NCI-H526 (cell line): ENCODE data around the gene RCAN3.
"Not testable (repeated sequence)": the region's sequence is repeated elsewhere in the genome, so short reads cannot be mapped to it uniquely, and the experiment has no call there.

Source experiments
- DNase-seq, 2 experiments: peaks; one replicate each; lab custom pipeline; 2025; lab: John Stamatoyannopoulos, UW

The RCAN3 gene

GRCh38 chr1:24514946-24515345 is 12.3 kb downstream of the RCAN3 start:
- no peak for DNase-seq

DNA sequence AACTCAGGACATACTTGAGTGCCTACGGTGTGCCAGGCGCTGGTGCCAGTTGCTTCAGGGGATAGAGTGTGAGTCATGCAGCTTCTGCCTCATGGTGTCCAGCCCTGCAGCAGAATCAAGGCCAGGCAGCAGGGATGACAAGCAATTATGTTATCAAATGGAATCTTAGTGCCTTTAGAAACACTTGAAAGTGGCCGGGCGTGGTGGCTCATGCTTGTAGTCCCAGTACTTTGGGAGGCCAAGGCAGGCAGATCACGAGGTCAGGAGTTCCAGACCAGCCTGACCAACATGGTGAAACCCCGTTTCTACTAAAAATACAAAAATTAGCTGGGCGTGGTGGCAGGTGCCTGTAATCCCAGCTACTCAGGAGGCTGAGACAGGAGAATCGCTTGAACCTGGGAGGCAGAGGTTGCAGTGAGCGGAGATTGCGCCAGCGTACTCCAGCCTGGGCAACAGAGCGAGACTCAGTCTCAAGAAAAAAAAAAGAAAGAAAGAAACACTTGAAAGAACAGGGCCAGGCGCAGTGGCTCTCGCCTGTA is 13.1 kb downstream of the RCAN3 start:
- not testable (repeated sequence) for DNase-seq

DNA sequence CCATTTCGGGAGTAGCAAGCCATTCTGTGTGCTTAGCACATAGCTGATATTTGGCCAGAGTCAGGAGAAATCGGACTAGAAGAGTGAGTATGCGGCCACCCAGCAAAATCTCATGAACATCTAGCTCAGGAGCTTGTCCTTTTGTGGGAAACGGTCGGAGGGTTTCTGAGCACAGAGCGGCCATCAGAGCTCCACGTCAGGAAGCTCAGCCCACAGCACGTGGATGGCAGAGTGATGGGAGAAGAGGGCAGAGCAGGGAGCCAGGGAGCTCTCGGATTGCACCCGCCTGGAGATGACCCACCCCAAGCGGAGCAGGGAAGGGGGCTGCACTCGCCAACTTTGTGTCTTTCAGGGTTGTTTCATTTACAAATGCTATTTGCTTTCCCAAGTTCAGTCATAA is 13.9 kb downstream of the RCAN3 start:
- DNase-seq, result no peak

DNA sequence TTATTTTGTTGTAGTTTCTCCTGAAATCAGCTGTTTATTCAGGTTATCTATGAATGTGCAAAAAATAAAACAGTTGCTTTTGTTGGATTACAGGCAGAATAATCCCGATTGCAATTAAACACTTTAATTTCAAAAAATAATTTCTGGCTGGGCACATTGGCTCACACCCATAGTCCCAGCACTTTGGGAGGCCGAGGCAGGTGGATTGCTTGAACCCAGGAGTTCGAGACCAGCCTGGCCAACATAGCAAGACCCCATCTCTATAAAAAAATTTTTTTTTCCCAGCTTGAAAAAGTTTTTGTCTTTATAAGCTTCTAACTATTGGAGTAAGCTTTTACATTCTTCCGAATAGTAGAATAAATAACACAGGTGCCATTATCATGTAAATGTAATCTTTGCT is 15.3 kb downstream of the RCAN3 start:
- DNase-seq, result no peak

DNA sequence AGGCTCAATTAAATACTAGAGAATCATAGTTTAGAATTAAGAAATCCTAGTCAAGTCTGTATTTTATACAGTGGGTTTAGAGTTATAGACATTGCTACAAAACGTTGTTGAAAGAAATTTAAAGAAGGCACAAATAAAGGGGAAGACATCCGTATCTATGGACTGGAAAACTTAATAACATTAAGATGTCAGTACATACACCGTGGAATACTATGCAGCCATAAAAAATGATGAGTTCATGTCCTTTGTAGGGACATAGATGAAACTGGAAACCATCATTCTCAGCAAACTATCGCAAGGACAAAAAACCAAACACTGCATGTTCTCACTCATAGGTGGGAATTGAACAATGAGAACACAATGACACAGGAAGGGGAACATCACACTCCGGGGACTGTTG is 17.6 kb downstream of the RCAN3 start:
- not testable (repeated sequence) for DNase-seq

GRCh38 chr1:24525606-24526005 is 23.0 kb downstream of the RCAN3 start:
- no peak for DNase-seq

GRCh38 chr1:24526045-24526444 is 23.4 kb downstream of the RCAN3 start:
- DNase-seq, result no peak

- peak; percentile 18 to 64 for DNase-seq
Measured at GRCh38 chr1:24526940-24527542, 24.4 kb downstream of the RCAN3 start.

DNA sequence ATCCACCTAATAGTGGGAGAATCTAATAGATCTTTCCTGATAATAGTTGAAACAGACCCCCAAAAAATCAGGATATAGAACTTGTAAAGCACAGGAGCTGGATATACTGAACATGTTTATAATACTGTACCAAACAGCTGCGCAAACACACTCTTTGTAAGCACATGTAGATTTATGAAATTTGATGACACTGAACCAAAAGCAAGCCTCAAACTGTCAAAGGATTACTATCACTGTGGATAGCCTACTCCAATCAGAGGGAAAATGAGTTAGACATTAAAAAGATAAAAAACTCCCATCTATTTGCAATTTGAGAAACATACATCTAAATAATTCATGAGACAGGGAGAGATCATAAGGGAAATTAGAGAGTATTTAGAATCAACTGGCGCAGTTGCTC is 26.1 kb downstream of the RCAN3 start:
- peak; percentile 89 to 93 for DNase-seq

- not testable (repeated sequence) for DNase-seq
Measured at GRCh38 chr1:24529292-24529691, 26.7 kb downstream of the RCAN3 start.

DNA sequence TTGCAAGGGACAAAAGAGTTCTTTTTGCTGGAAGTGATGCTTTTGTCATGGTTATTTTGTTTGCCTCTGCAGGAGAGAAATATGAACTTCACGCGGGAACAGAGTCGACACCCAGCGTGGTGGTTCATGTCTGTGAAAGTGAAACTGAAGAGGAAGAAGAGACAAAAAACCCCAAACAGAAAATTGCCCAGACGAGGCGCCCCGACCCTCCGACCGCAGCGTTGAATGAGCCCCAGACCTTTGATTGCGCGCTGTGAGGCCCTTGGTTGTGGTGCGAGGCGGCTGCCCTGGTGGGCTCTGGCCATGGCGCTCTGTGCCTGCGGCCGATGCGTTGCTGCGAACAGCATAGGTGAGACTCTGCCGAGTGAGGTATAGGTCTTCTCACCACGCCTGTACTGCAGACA is 32.4 kb downstream of the RCAN3 start:
- peak; percentile 43 to 78 for DNase-seq

- peak; percentile 29 to 37 for DNase-seq
Measured at GRCh38 chr1:24535778-24536177, 33.1 kb downstream of the RCAN3 start.

- DNase-seq, result peak; percentile 94 to 97
Measured at GRCh38 chr1:24536391-24536840, 33.8 kb downstream of the RCAN3 start.

- no peak for DNase-seq
Measured at GRCh38 chr1:24540051-24540905, 37.6 kb downstream of the RCAN3 start.

GRCh38 chr1:24540906-24541710 is 38.5 kb downstream of the RCAN3 start:
- no peak for DNase-seq

DNA sequence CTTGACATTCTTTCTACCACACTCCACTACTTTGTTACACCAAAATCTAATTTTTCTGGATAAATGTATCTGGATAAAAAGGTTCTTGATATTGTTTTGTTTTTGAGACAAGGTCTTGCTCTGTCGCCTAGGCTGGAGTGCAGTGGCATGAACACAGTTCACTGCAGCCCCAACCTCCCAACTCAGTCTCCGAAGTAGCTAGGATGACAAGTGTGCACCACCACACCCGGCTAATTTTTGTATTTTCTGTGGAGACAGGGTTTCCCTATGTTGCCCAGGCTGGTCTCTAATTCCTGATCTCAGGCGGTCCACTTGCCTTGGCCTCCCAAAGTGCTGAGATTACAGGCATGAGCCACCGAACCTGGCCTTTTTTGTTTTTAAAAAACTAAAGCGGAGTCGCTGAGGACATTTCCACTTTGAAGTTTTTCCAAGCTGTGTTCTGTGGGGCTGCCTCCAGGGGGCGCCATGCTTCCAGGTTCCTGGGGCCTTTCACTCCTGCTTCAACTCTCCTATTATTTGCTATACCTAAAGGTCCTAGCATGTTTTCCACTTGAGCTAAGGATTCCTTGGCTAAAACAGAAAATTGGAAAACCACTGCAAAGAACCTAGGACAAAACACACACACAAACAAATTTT is 39.2 kb downstream of the RCAN3 start:
- no peak for DNase-seq

GRCh38 chr1:24544239-24544638 is 41.6 kb downstream of the RCAN3 start:
- no peak for DNase-seq

DNA sequence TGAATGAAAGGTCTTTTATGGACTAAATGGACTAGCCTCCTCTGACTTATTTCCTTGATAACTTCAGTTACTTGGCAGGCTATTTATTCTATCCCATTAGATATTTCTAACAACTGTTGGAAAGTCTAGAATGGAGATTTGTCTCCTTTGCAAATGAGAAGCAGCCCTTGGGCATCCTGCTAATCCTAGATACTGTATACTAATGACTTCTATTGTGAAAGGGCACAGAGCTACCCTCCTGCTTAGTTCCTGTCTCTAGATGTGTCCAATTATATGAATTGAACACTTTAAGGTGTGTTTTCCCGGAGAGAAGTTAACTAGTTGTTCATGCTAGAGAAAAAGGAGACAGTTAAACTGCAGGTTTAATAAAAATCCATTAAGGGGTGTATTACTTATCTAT is 43.0 kb downstream of the RCAN3 start:
- DNase-seq, result peak in 1 of 2 experiments; percentile 19

GRCh38 chr1:24547195-24547594 is 44.6 kb downstream of the RCAN3 start:
- no peak for DNase-seq

GRCh38 chr1:24548070-24548469 is 45.4 kb downstream of the RCAN3 start:
- no peak for DNase-seq

GRCh38 chr1:24549210-24549609 is 46.6 kb downstream of the RCAN3 start:
- DNase-seq, result not testable (repeated sequence)
